Smooth muscle cell (in vitro differentiated cells): ENCODE data around the gene ZNF689. TPM values are rescaled to one million over a fixed set of nuclear protein-coding genes. Genes with fewer than 3 reads are reported as not detected.
A peak's percentile ranks its signal among the peaks of the same experiment; 100 is the strongest.

Source experiments
- DNase-seq: peaks from one replicate; lab custom pipeline; 2025; ENCODE audit not compliant: unreplicated experiment; lab: John Stamatoyannopoulos, UW
- H2AFZ ChIP-seq: fragments of 200-600 bp; sonication (generic); 2 replicates; pipeline ENCODE4 v1.6.0; 2016; ENCODE audit warnings: antibody characterized with exemption, low read depth, mild to moderate bottlenecking
- H3F3A ChIP-seq: fragments of 200-600 bp; sonication (generic); 2 replicates; pipeline ENCODE4 v1.6.0; 2017; ENCODE audit warnings: antibody characterized with exemption, low read depth
- H3K27ac ChIP-seq: fragments of 200-600 bp; sonication (generic); 2 replicates; pipeline ENCODE4 v1.5.1; 2016; ENCODE audit warnings: low read depth, mild to moderate bottlenecking
- H3K27me3 ChIP-seq: fragments of 200-600 bp; sonication (generic); 2 replicates; pipeline ENCODE4 v1.6.1; 2016; ENCODE audit warnings: low read depth, mild to moderate bottlenecking
- H3K36me3 ChIP-seq: fragments of 200-600 bp; sonication (generic); 2 replicates; pipeline ENCODE4 v1.5.1; 2016; ENCODE audit warnings: low read depth
- H3K4me1 ChIP-seq: fragments of 200-600 bp; sonication (generic); 2 replicates; pipeline ENCODE4 v1.5.1; 2016; ENCODE audit warnings: low read depth
- H3K4me2 ChIP-seq: fragments of 200-600 bp; sonication (generic); 2 replicates; pipeline ENCODE4 v1.6.0; 2016; ENCODE audit warnings: mild to moderate bottlenecking
- H3K4me3 ChIP-seq: fragments of 200-600 bp; sonication (generic); 2 replicates; pipeline ENCODE4 v1.5.1; 2016; ENCODE audit warnings: mild to moderate bottlenecking
- H3K79me2 ChIP-seq: fragments of 200-600 bp; sonication (generic); 2 replicates; pipeline ENCODE4 v1.6.0; 2016; ENCODE audit warnings: low read depth, mild to moderate bottlenecking
- H3K9ac ChIP-seq: fragments of 200-600 bp; sonication (generic); 2 replicates; pipeline ENCODE4 v1.6.0; 2016; ENCODE audit warnings: low read depth
- H3K9me3 ChIP-seq: fragments of 200-600 bp; sonication (generic); replicated peaks from 2 replicates; pipeline ENCODE4 v1.5.1; 2016; ENCODE audit warnings: low read depth
- H4K20me1 ChIP-seq: fragments of 200-600 bp; sonication (generic); 2 replicates; pipeline ENCODE4 v1.6.0; 2016; ENCODE audit warnings: low read depth
- CTCF ChIP-seq: fragments of 200-600 bp; sonication (generic); IDR thresholded peaks from 2 replicates; pipeline ENCODE4 v1.5.1; 2017; ENCODE audit warnings: borderline replicate concordance, mild to moderate bottlenecking, antibody characterized with exemption; ENCODE audit not compliant: insufficient read depth, poor library complexity, severe bottlenecking
- WGBS: methylation state at CpG from one replicate; pipeline ENCODE4 v1.1.7; 2016; ENCODE audit warnings: low lambda C conversion rate; 5-methylcytosine and 5-hydroxymethylcytosine counted together
- polyA plus RNA-seq: library from polyadenylated mRNA; unstranded; fragments of >200 nt; fragmentation: Nextera tagmentation; extraction: Ambion mirVana; gene quantifications from 2 replicates; pipeline ENCODE4 v1.2.1, GENCODE V29; 2016
- total RNA-seq: library from RNA; depleted of rRNA; stranded (reverse); fragments of >200 nt; gene quantifications from 2 replicates; pipeline ENCODE4 v1.2.3, GENCODE V29; 2014

ZNF689 gene
- total and polyA plus RNA-seq, 2 experiments from 2014 or later = 8.2 to 10.0 TPM

- peak overlapping the region; percentile 94 for H2AFZ ChIP-seq
- DNase-seq = peak; percentile 47
- no peak overlapping the region for H3K27ac ChIP-seq
- no peaks in the 10 kb centered on the region for H3F3A ChIP-seq
- no peaks in the 10 kb centered on the region for H3K4me1 ChIP-seq
- H4K20me1 ChIP-seq = no peaks in the 10 kb centered on the region
- peak overlapping the region; percentile 25 for H3K4me3 ChIP-seq
- peak; percentile 82 for TF ChIP-seq CTCF
- WGBS = 53% methylated on average over 18 of the region's 18 CpGs
- no peak overlapping the region for H3K9ac ChIP-seq
- H3K9me3 ChIP-seq = no peaks in the 10 kb centered on the region
- H3K27me3 ChIP-seq = no peaks in the 10 kb centered on the region
- no peaks in the 10 kb centered on the region for H3K36me3 ChIP-seq
- no peaks in the 10 kb centered on the region for H3K79me2 ChIP-seq
- peak overlapping the region; percentile 71 for H3K4me2 ChIP-seq
These were observed 18.7 kb upstream of the ZNF689 start for GRCh38 chr16:30628628-30629540.

DNA sequence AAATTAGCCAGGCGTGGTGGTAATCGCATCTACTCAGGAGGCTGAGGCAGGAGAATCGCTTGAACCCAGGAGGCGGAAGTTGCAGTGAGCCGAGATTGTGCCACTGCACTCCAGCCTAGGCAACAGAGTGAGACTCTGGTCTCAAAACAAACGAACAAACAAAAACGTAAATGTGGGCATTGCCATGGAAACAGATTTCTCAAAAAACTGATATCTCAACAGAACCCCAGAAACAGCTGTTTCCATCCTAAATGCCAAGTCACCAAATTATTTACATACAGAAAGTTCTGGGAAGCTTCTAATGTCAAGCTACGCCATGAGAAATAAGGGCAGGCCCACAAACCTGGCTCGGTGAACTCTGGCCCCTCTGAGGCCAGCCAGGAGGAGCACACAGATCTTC lies 16.0 kb upstream of the ZNF689 start:
- H3K4me2 ChIP-seq = no peak overlapping the region
- H3K36me3 ChIP-seq = no peaks in the 10 kb centered on the region
- no peaks in the 10 kb centered on the region for H4K20me1 ChIP-seq
- TF ChIP-seq CTCF = no peak
- no peak overlapping the region for H2AFZ ChIP-seq
- no peaks in the 10 kb centered on the region for H3K9me3 ChIP-seq
- 95% methylated on average over 9 of the region's 9 CpGs for WGBS
- no peaks in the 10 kb centered on the region for H3K79me2 ChIP-seq
- H3K9ac ChIP-seq = no peak overlapping the region
- no peak for DNase-seq
- H3K27me3 ChIP-seq = no peaks in the 10 kb centered on the region
- no peak overlapping the region for H3K4me3 ChIP-seq
- no peaks in the 10 kb centered on the region for H3F3A ChIP-seq
- no peaks in the 10 kb centered on the region for H3K4me1 ChIP-seq
- H3K27ac ChIP-seq = no peak overlapping the region

- DNase-seq = no peak
- H2AFZ ChIP-seq = no peak overlapping the region
- H3K4me1 ChIP-seq = no peaks in the 10 kb centered on the region
- no peak overlapping the region for H3K4me2 ChIP-seq
- no peaks in the 10 kb centered on the region for H4K20me1 ChIP-seq
- no peaks in the 10 kb centered on the region for H3K36me3 ChIP-seq
- 87% methylated on average over 11 of the region's 11 CpGs for WGBS
- TF ChIP-seq CTCF = no peak
- no peak overlapping the region for H3K9ac ChIP-seq
- no peaks in the 10 kb centered on the region for H3F3A ChIP-seq
- H3K79me2 ChIP-seq = no peaks in the 10 kb centered on the region
- H3K9me3 ChIP-seq = no peaks in the 10 kb centered on the region
- no peak overlapping the region for H3K4me3 ChIP-seq
- no peaks in the 10 kb centered on the region for H3K27me3 ChIP-seq
- H3K27ac ChIP-seq = no peak overlapping the region
These were observed 13.5 kb upstream of the ZNF689 start for GRCh38 chr16:30623536-30624283.
